ENCODE measurements around the gene PRELP. TPM values are rescaled to one million over a fixed set of nuclear protein-coding genes. Genes with fewer than 3 reads are reported as not detected.

Gene PRELP
- total RNA-seq, 1 experiment from 2014 or later, result not detected

DNA sequence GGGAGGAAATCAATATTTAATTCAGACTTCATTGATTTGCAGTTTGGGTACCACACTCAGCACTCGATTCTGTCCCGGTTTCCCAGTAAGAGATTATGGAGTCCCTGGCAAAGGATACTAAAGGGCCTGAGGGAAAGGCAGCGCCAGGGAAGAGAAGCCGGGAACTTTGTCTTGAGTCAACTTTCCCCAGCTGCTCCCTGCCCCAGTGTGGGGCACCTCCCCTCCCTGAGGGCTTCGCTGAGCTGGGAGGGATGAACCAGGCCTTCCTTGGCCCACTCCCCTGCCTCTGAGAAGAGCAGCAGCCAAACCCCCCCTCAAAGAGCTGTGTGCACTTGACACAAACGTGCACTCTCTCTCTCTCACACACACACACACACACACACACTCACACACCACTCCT, 51.0 kb downstream of the PRELP start:
- ChIA-PET POLR2A (no interaction called here), CTCF (no interaction called here)
- H3K9me3 ChIP-seq, result no peaks in the 10 kb centered on the region
- intact Hi-C loops (cut with micrococcal nuclease; ENCODE audit: unreplicated experiment), result no loop called here
- H3K4me3 Mint-ChIP-seq (ENCODE audit: unreplicated experiment), result no peak overlapping the region
- no peaks in the 10 kb centered on the region for H3K27me3 Mint-ChIP-seq (ENCODE audit: insufficient read depth, unreplicated experiment)
- H3K27me3 ChIP-seq (replicated peaks; ENCODE audit: control insufficient read depth, insufficient read depth, low read length), result no peaks in the 10 kb centered on the region
- no peaks in the 10 kb centered on the region for H3K9me3 Mint-ChIP-seq (ENCODE audit: unreplicated experiment)
- H3K4me3 ChIP-seq (ENCODE audit: low read depth, low read length), result no peak overlapping the region
- TF ChIP-seq, protein P1, sequence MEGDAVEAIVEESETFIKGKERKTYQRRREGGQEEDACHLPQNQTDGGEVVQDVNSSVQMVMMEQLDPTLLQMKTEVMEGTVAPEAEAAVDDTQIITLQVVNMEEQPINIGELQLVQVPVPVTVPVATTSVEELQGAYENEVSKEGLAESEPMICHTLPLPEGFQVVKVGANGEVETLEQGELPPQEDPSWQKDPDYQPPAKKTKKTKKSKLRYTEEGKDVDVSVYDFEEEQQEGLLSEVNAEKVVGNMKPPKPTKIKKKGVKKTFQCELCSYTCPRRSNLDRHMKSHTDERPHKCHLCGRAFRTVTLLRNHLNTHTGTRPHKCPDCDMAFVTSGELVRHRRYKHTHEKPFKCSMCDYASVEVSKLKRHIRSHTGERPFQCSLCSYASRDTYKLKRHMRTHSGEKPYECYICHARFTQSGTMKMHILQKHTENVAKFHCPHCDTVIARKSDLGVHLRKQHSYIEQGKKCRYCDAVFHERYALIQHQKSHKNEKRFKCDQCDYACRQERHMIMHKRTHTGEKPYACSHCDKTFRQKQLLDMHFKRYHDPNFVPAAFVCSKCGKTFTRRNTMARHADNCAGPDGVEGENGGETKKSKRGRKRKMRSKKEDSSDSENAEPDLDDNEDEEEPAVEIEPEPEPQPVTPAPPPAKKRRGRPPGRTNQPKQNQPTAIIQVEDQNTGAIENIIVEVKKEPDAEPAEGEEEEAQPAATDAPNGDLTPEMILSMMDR (IDR thresholded peaks at IDR 0.05; ENCODE audit: insufficient read depth in 1 of 2, low read depth in 1 of 2, low read length in 1 of 2, severe bottlenecking in 1 of 2, unreplicated experiment in 1 of 2), result no peak
- BruUV-seq (replicated peaks), result no TSS peak
- DNase-seq, result no peak
- H3K4me1 ChIP-seq, result no peaks in the 10 kb centered on the region
- H3K36me3 ChIP-seq (ENCODE audit: control insufficient read depth, insufficient read depth, low read length), result no peaks in the 10 kb centered on the region
- no peaks in the 10 kb centered on the region for H3K36me3 Mint-ChIP-seq (ENCODE audit: insufficient read depth, unreplicated experiment)
- H3K4me1 Mint-ChIP-seq (ENCODE audit: low read depth, unreplicated experiment), result peaks cover 9% of the 10 kb centered on the region
- peak overlapping the region; percentile 5 for H3K27ac Mint-ChIP-seq (ENCODE audit: unreplicated experiment)

DNA sequence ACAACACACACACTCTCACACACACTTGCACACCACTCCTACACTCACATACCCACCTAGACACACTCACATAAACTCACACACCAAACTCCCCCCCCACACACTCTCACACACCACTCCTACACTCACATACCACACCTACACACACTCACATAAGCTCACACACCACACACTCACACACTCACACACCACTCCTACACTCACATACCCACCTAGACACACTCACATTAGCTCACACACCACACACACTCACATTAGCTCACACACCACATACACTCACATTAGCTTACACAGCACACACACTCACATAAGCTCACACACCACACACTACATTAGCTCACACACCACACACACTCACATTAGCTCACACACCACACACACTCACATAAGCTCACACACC, 51.4 kb downstream of the PRELP start:
- DNase-seq, result no peak
- H3K27ac Mint-ChIP-seq (ENCODE audit: unreplicated experiment), result peak overlapping the region; percentile 5
- H3K4me1 ChIP-seq, result no peaks in the 10 kb centered on the region
- H3K36me3 ChIP-seq (ENCODE audit: control insufficient read depth, insufficient read depth, low read length), result no peaks in the 10 kb centered on the region
- peaks cover 9% of the 10 kb centered on the region for H3K4me1 Mint-ChIP-seq (ENCODE audit: low read depth, unreplicated experiment)
- H3K4me3 ChIP-seq (ENCODE audit: low read depth, low read length), result no peak overlapping the region
- no peaks in the 10 kb centered on the region for H3K27me3 Mint-ChIP-seq (ENCODE audit: insufficient read depth, unreplicated experiment)
- H3K4me3 Mint-ChIP-seq (ENCODE audit: unreplicated experiment), result no peak overlapping the region
- no peaks in the 10 kb centered on the region for H3K36me3 Mint-ChIP-seq (ENCODE audit: insufficient read depth, unreplicated experiment)
- H3K27me3 ChIP-seq (replicated peaks; ENCODE audit: control insufficient read depth, insufficient read depth, low read length), result no peaks in the 10 kb centered on the region
- no peaks in the 10 kb centered on the region for H3K9me3 ChIP-seq
- no peaks in the 10 kb centered on the region for H3K9me3 Mint-ChIP-seq (ENCODE audit: unreplicated experiment)
- BruUV-seq (replicated peaks), result no TSS peak
- TF ChIP-seq, protein P1 (IDR thresholded peaks at IDR 0.05; ENCODE audit: insufficient read depth in 1 of 2, low read depth in 1 of 2, low read length in 1 of 2, severe bottlenecking in 1 of 2, unreplicated experiment in 1 of 2), result no peak
- intact Hi-C loops (cut with micrococcal nuclease; ENCODE audit: unreplicated experiment), result no loop called here
- ChIA-PET POLR2A (no interaction called here), CTCF (no interaction called here)

DNA sequence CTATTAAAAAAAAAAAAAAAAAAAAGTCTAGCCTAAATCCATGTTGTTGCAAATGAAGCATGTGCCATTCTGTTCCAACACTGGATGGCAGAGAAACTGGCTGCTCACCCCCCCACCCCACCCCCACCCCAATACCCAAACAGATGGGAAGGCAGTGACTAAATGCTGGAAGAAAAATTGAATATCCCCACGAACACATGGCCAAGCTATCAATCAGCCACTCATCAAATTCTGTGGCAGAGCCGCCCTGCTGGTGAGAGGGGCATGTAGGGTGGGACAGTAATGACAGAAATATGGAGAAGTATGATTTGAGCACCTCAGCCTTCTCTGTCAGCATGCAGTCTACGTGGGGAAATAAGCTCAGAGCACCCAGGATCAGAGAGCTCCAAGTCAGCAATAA, 52.5 kb downstream of the PRELP start:
- Histone ChIP-seq H3K27me3 (replicated peaks; ENCODE audit: control insufficient read depth, insufficient read depth, low read length) (no peaks in the 10 kb centered on the region), H3K36me3 (ENCODE audit: control insufficient read depth, insufficient read depth, low read length) (no peaks in the 10 kb centered on the region), H3K4me1 (no peaks in the 10 kb centered on the region), H3K4me3 (ENCODE audit: low read depth, low read length) (no peak overlapping the region), H3K9me3 (no peaks in the 10 kb centered on the region)
- Mint-ChIP-seq H3K4me3 (ENCODE audit: unreplicated experiment) (no peak overlapping the region), H3K27ac (ENCODE audit: unreplicated experiment) (no peak overlapping the region), H3K4me1 (ENCODE audit: low read depth, unreplicated experiment) (peaks cover 9% of the 10 kb centered on the region), H3K27me3 (ENCODE audit: insufficient read depth, unreplicated experiment) (no peaks in the 10 kb centered on the region), H3K36me3 (ENCODE audit: insufficient read depth, unreplicated experiment) (no peaks in the 10 kb centered on the region), H3K9me3 (ENCODE audit: unreplicated experiment) (no peaks in the 10 kb centered on the region)
- DNase-seq, result no peak
- intact Hi-C loops (cut with micrococcal nuclease; ENCODE audit: unreplicated experiment), result no loop called here
- TF ChIP-seq, protein P1 (IDR thresholded peaks at IDR 0.05; ENCODE audit: insufficient read depth in 1 of 2, low read depth in 1 of 2, low read length in 1 of 2, severe bottlenecking in 1 of 2, unreplicated experiment in 1 of 2), result no peak
- ChIA-PET POLR2A (no interaction called here), CTCF (interaction anchor here (0.6 to 1.3 kb wide), 2 partner anchors 10 to 162 kb away, joined by 3 read pairs; no protein-coding TSS in a partner anchor)
- no TSS peak for BruUV-seq (replicated peaks)
